Karpas-422 (cell line): ENCODE measurements around the gene TTLL12. TPM values are rescaled to one million over a fixed set of nuclear protein-coding genes. Genes with fewer than 3 reads are reported as not detected.

Experiments
- DNase-seq: peaks from one replicate; pipeline ENCODE4 v3.0.0-alpha.2; 2015
- H2AFZ ChIP-seq: fragments of 200-600 bp; sonication (generic); 2 replicates; pipeline ENCODE4 v1.6.1; 2014; ENCODE audit warnings: antibody characterized with exemption, low read length, mixed read lengths
- H3K27ac ChIP-seq: fragments of 200-600 bp; sonication (generic); 2 replicates; pipeline ENCODE4 v1.5.1; 2014; ENCODE audit warnings: mild to moderate bottlenecking, low read length, moderate library complexity
- H3K27me3 ChIP-seq: fragments of 200-600 bp; sonication (generic); 2 replicates; pipeline ENCODE4 v1.6.1; 2014; ENCODE audit warnings: low read length, mixed read lengths
- H3K36me3 ChIP-seq: fragments of 200-600 bp; sonication (generic); 2 replicates; pipeline ENCODE4 v1.6.1; 2014; ENCODE audit warnings: low read length, mixed read lengths; ENCODE audit not compliant: insufficient read depth
- H3K4me1 ChIP-seq: fragments of 200-600 bp; sonication (generic); 2 replicates; pipeline ENCODE4 v1.6.1; 2014; ENCODE audit warnings: mild to moderate bottlenecking, low read length, mixed read lengths
- H3K4me2 ChIP-seq: fragments of 200-600 bp; sonication (generic); 2 replicates; pipeline ENCODE4 v1.6.1; 2014; ENCODE audit warnings: low read length, low read depth, mild to moderate bottlenecking; ENCODE audit not compliant: poor library complexity, severe bottlenecking
- H3K4me3 ChIP-seq: fragments of 200-600 bp; sonication (generic); 2 replicates; pipeline ENCODE4 v1.5.1; 2014; ENCODE audit warnings: mild to moderate bottlenecking, antibody characterized with exemption, low read length, mixed read lengths
- H3K79me2 ChIP-seq: fragments of 200-600 bp; sonication (generic); 2 replicates; pipeline ENCODE4 v1.6.1; 2014; ENCODE audit warnings: mild to moderate bottlenecking, low read length, mixed read lengths
- H3K9ac ChIP-seq: fragments of 200-600 bp; sonication (generic); 2 replicates; pipeline ENCODE4 v1.6.0; 2014; ENCODE audit warnings: low read length
- H3K9me2 ChIP-seq: fragments of 200-600 bp; sonication (generic), shearing (Covaris generic); replicated peaks from 2 replicates; pipeline ENCODE4 v1.6.0; 2014; ENCODE audit warnings: mild to moderate bottlenecking, low read length, moderate library complexity; ENCODE audit not compliant: insufficient read depth
- H3K9me3 ChIP-seq: fragments of 300-700, 200-600 bp; sonication (generic); 2 replicates; pipeline ENCODE4 v1.6.1; 2014; ENCODE audit warnings: low read length, mixed read lengths
- H4K20me1 ChIP-seq: fragments of 200-600 bp; sonication (generic); 2 replicates; pipeline ENCODE4 v1.6.1; 2014; ENCODE audit warnings: mild to moderate bottlenecking, antibody characterized with exemption, low read length, low read depth; ENCODE audit not compliant: insufficient read depth
- total RNA-seq: library from RNA; depleted of rRNA; stranded (reverse); fragments of >200 nt; shearing (Covaris generic); gene quantifications from 2 replicates; pipeline ENCODE4 v1.2.3, GENCODE V29; 2014; ENCODE audit warnings: low replicate concordance

Gene TTLL12
- total RNA-seq, 1 experiment from 2014 or later = 31.2 TPM

DNA sequence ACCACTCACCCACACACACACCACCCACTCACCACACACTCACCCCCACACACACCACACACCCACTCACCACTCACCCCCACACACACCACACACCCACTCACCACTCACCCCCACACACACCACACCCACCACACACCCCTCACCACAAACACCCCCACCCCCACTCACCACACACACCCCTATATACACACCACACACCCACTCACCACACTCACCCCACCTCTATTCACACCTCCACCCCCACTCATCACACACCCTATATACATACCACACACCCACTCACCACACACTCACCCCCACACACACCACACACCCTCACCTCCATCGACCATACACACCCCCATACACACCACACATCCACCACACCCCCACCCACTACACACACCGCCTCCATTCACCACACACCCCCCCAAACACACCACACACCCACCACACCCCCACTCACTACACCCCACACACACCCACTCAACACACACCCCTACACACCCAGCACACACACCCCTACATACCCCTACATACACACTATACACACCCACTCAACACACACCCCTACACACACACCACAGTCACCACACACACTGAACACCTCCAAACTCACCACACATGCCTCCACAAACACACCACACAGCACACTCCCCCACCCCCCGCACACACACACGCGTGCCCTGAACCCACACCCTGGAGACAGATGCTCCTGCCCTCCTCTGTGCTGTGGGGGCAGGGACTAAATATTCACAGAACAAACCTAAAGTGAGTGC is 19.0 kb upstream of the TTLL12 start:
- H3K27ac ChIP-seq = no peak overlapping the region
- H3K4me1 ChIP-seq = no peaks in the 10 kb centered on the region
- no peak overlapping the region for H3K4me3 ChIP-seq
- no peak for DNase-seq
- no peaks in the 10 kb centered on the region for H3K36me3 ChIP-seq
- H3K9me3 ChIP-seq = no peaks in the 10 kb centered on the region
- H3K9ac ChIP-seq = no peak overlapping the region
- H3K79me2 ChIP-seq = no peaks in the 10 kb centered on the region
- no peaks in the 10 kb centered on the region for H3K27me3 ChIP-seq
- H3K4me2 ChIP-seq = no peak overlapping the region
- no peak overlapping the region for H2AFZ ChIP-seq
- no peaks in the 10 kb centered on the region for H4K20me1 ChIP-seq
- H3K9me2 ChIP-seq = no peaks in the 10 kb centered on the region

GRCh38 chr22:43205261-43205691 is 18.3 kb upstream of the TTLL12 start:
- H2AFZ ChIP-seq = no peak overlapping the region
- no peak overlapping the region for H3K4me3 ChIP-seq
- H3K27ac ChIP-seq = no peak overlapping the region
- H3K4me2 ChIP-seq = no peak overlapping the region
- H3K36me3 ChIP-seq = no peaks in the 10 kb centered on the region
- DNase-seq = no peak
- no peaks in the 10 kb centered on the region for H3K4me1 ChIP-seq
- H3K9me3 ChIP-seq = no peaks in the 10 kb centered on the region
- no peaks in the 10 kb centered on the region for H3K27me3 ChIP-seq
- H3K9ac ChIP-seq = no peak overlapping the region
- H3K79me2 ChIP-seq = no peaks in the 10 kb centered on the region
- no peaks in the 10 kb centered on the region for H3K9me2 ChIP-seq
- H4K20me1 ChIP-seq = no peaks in the 10 kb centered on the region

- Histone ChIP-seq H4K20me1 (no peaks in the 10 kb centered on the region), H3K79me2 (no peaks in the 10 kb centered on the region), H3K9me3 (no peaks in the 10 kb centered on the region), H3K27me3 (no peaks in the 10 kb centered on the region), H3K4me3 (no peak overlapping the region), H3K36me3 (no peaks in the 10 kb centered on the region), H3K9me2 (no peaks in the 10 kb centered on the region), H3K27ac (no peak overlapping the region), H3K9ac (no peak overlapping the region), H3K4me2 (no peak overlapping the region), H3K4me1 (no peaks in the 10 kb centered on the region), H2AFZ (no peak overlapping the region)
- no peak for DNase-seq
Measured at GRCh38 chr22:43203471-43203981, 16.6 kb upstream of the TTLL12 start.

DNA sequence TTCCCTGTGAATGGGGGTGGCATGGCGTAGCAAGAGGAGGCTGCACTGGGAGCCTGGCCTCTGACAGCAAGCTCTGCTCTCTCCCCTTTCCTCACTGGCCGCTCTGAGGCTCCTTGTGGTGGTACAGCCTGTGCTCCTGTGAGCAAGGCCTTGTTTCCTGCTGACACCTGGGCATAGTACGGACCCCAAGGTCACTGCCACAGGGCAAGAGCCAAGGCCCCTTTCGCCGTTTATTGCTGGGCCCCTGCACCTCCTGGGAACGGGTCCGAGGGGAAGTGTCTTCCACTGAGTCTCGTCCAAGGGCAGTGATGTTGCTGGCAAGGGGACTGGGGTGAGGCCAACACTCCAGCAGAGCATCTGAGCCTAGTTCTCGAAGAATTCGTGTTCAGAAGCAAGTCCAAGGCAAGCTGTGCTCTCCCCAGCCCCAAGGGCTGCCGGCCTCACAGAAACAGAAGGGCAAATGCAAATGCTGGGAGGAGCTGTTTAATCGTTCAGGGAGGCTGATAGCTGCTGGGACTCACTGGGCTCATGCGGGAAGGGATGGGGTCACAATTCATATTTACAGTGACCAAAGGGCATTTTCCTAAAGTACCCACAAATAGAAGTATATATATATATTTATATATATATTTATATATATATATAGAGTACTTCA is 15.9 kb upstream of the TTLL12 start:
- Histone ChIP-seq H3K79me2 (no peaks in the 10 kb centered on the region), H3K36me3 (no peaks in the 10 kb centered on the region), H2AFZ (no peak overlapping the region), H4K20me1 (no peaks in the 10 kb centered on the region), H3K4me3 (no peak overlapping the region), H3K9me2 (no peaks in the 10 kb centered on the region), H3K4me2 (no peak overlapping the region), H3K4me1 (no peaks in the 10 kb centered on the region), H3K9ac (no peak overlapping the region), H3K27ac (no peak overlapping the region), H3K27me3 (no peaks in the 10 kb centered on the region), H3K9me3 (no peaks in the 10 kb centered on the region)
- DNase-seq = no peak

DNA sequence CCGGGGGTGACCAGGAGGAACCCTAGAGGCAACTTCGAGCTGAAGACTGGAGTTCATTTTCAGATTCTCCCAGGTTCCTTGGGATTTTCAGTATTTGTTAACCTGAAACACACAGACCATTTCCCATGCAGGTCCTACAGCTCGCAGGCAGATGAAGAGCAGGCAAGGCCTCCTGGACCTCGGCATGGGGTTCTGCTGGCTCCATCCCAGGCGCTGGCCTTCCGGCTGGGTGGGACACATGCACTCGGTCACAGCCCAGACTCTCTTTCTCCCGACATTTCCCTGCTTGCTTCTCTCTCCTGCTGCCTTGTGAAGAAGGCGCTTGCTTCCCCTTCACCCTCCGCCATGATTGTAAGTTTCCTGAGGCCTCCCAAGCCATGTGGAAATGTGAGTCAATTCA is 15.4 kb upstream of the TTLL12 start:
- no peaks in the 10 kb centered on the region for H3K36me3 ChIP-seq
- H2AFZ ChIP-seq = no peak overlapping the region
- no peak for DNase-seq
- H3K9me3 ChIP-seq = no peaks in the 10 kb centered on the region
- no peaks in the 10 kb centered on the region for H4K20me1 ChIP-seq
- H3K9me2 ChIP-seq = no peaks in the 10 kb centered on the region
- no peak overlapping the region for H3K27ac ChIP-seq
- H3K79me2 ChIP-seq = no peaks in the 10 kb centered on the region
- no peak overlapping the region for H3K4me2 ChIP-seq
- H3K4me1 ChIP-seq = no peaks in the 10 kb centered on the region
- H3K4me3 ChIP-seq = no peak overlapping the region
- H3K27me3 ChIP-seq = no peaks in the 10 kb centered on the region
- H3K9ac ChIP-seq = no peak overlapping the region

DNA sequence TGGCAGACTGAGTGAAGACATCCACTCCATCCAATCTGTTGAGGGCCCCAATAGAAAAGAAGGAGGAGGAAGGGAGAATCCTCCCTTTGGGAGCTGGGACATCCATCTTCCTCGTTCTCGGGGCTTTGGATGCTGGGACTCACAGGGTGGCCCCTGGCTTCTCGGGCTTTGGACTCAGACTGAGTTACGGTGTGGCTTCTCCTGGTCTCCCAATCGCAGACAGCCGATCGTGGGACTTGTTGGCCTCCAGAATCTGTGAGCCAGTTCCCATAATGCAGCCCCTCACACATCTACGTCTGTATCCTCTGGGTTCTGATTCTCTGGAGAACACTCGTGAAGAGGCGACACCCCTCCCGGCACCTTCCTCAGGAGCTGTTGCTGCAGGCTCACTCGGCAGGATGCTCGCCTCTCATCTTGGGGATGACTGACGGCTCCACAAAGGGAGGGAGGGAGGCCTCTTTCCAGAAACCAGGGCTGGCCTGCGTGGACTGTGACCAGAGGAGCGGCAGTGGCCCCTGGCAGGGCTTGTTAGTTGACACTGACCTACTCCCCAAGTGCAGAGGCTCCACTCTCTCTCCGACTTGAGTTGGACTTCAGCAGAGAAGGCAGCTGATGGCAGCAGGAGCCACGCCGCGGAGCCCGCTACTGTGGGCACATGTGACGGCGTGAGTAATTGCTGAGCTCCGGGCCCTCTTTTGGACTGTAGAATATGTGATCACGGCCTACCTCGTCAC is 14.7 kb upstream of the TTLL12 start:
- H3K27me3 ChIP-seq = no peaks in the 10 kb centered on the region
- no peak overlapping the region for H3K4me3 ChIP-seq
- no peaks in the 10 kb centered on the region for H3K9me2 ChIP-seq
- H3K79me2 ChIP-seq = no peaks in the 10 kb centered on the region
- H3K4me1 ChIP-seq = no peaks in the 10 kb centered on the region
- no peak overlapping the region for H3K27ac ChIP-seq
- no peaks in the 10 kb centered on the region for H3K36me3 ChIP-seq
- H3K9ac ChIP-seq = no peak overlapping the region
- H4K20me1 ChIP-seq = no peaks in the 10 kb centered on the region
- DNase-seq = no peak
- H3K9me3 ChIP-seq = no peaks in the 10 kb centered on the region
- H3K4me2 ChIP-seq = no peak overlapping the region
- no peak overlapping the region for H2AFZ ChIP-seq

DNA sequence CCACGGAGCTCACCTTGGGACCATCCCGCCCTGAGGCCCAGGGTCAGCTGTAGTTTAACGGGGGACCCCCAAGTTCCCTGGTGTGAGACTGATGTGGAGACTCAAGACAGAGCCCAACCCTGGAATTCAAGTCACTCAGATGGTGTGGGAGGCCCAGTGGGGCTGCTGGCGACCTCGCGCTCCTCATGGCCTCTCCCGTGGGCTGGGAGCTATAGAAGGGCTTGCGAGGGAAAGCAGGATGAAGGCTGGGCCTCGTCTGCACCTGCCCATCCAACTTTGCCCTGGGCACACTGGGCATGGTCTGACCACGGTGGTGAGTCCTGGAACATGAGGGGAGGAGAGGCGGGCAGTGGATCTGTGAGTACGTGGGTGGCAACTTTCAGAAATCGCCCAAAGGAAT is 13.6 kb upstream of the TTLL12 start:
- no peaks in the 10 kb centered on the region for H3K9me3 ChIP-seq
- no peaks in the 10 kb centered on the region for H4K20me1 ChIP-seq
- H3K27ac ChIP-seq = no peak overlapping the region
- H3K4me1 ChIP-seq = no peaks in the 10 kb centered on the region
- no peak overlapping the region for H3K9ac ChIP-seq
- H3K4me2 ChIP-seq = no peak overlapping the region
- H2AFZ ChIP-seq = no peak overlapping the region
- no peak overlapping the region for H3K4me3 ChIP-seq
- H3K9me2 ChIP-seq = no peaks in the 10 kb centered on the region
- no peak for DNase-seq
- no peaks in the 10 kb centered on the region for H3K79me2 ChIP-seq
- H3K27me3 ChIP-seq = no peaks in the 10 kb centered on the region
- no peaks in the 10 kb centered on the region for H3K36me3 ChIP-seq

DNA sequence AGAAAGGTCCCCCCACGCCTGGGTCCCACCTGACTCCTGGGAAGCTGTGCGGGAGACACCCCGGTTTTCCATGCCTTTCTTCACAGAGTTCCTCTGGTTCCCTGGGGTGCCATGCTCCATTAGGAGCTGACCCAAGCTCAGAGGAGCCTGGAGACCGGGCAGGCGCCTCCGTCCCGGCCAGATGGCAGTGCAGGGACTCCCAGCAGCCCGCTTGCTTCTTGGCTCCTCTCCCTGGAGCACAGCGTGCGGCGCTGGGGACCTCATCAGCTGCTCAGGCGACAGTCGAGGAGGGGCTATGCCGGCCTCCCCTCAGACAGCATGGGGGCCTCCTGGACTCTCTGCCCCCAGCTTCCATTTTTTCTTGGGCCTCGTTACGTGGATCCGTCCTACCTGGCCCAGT is 13.1 kb upstream of the TTLL12 start:
- Histone ChIP-seq H4K20me1 (no peaks in the 10 kb centered on the region), H3K36me3 (no peaks in the 10 kb centered on the region), H3K79me2 (no peaks in the 10 kb centered on the region), H3K4me2 (no peak overlapping the region), H3K27ac (no peak overlapping the region), H3K9me2 (no peaks in the 10 kb centered on the region), H3K4me1 (no peaks in the 10 kb centered on the region), H3K27me3 (no peaks in the 10 kb centered on the region), H3K9me3 (no peaks in the 10 kb centered on the region), H2AFZ (no peak overlapping the region), H3K4me3 (no peak overlapping the region), H3K9ac (no peak overlapping the region)
- DNase-seq = no peak
